Mammary epithelial cell (primary cell): ENCODE data around the gene JMJD8.

ENCODE experiments used
- EZH2 ChIP-seq: IDR thresholded peaks from 2 replicates; pipeline ENCODE4 v1.6.1; 2012; ENCODE audit warnings: low read length, inconsistent platforms, borderline replicate concordance
- TF ChIP-seq, protein P1 (sequence below), 2 donors: IDR thresholded peaks in 1 of 2; conservative IDR thresholded peaks in 1 of 2; 2 replicates each; pipeline ENCODE4 v1.5.1; 2011 to 2012; ENCODE audit warnings: inconsistent platforms in 2 of 2, low read length in 2 of 2, mild to moderate bottlenecking in 2 of 2, control low read depth in 1 of 2, low read depth in 1 of 2; ENCODE audit not compliant: insufficient read depth in 1 of 2; ENCODE audit errors: extremely low read depth in 1 of 2

GRCh38 chr16:678209-678857, 5.8 kb downstream of the JMJD8 start:
- TF ChIP-seq, protein P1, sequence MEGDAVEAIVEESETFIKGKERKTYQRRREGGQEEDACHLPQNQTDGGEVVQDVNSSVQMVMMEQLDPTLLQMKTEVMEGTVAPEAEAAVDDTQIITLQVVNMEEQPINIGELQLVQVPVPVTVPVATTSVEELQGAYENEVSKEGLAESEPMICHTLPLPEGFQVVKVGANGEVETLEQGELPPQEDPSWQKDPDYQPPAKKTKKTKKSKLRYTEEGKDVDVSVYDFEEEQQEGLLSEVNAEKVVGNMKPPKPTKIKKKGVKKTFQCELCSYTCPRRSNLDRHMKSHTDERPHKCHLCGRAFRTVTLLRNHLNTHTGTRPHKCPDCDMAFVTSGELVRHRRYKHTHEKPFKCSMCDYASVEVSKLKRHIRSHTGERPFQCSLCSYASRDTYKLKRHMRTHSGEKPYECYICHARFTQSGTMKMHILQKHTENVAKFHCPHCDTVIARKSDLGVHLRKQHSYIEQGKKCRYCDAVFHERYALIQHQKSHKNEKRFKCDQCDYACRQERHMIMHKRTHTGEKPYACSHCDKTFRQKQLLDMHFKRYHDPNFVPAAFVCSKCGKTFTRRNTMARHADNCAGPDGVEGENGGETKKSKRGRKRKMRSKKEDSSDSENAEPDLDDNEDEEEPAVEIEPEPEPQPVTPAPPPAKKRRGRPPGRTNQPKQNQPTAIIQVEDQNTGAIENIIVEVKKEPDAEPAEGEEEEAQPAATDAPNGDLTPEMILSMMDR (conservative IDR thresholded peaks at IDR 0.05 in 1 of 2, IDR thresholded peaks at IDR 0.05 in 1 of 2; ENCODE audit: extremely low read depth in 1 of 2, insufficient read depth in 1 of 2, low read depth in 1 of 2, low read length in 2 of 2): no peak
- no peak for TF ChIP-seq EZH2
